B cell (primary cell): ENCODE data around the gene NOTCH3. TPM values are rescaled to one million over a fixed set of nuclear protein-coding genes. Genes with fewer than 3 reads are reported as not detected.

Experiments used
- ATAC-seq: fragments of 200-7000 bp; cut with Tn5 transposase; one replicate; pipeline ENCODE4 v1.10.0; 2021; ENCODE audit warnings: low read depth, mild to moderate bottlenecking, moderate number of reproducible peaks, moderate library complexity
- CTCF ChIA-PET: fragments of 350-600 bp; sonication (Branson Sonifier 250); formaldehyde crosslinking; loops from one replicate; lab custom pipeline; 2021; ENCODE audit warnings: antibody characterized with exemption, inconsistent platforms; lab: Charles Lee
- POLR2A ChIA-PET: fragments of 350-600 bp; sonication (Branson Sonifier 250); formaldehyde crosslinking; loops from one replicate; lab custom pipeline; 2021; ENCODE audit warnings: antibody characterized with exemption; lab: Charles Lee
- DNase-seq: peaks from one replicate; pipeline ENCODE4 v3.0.0; 2013
- H2AFZ ChIP-seq: 2 replicates; pipeline ENCODE4 v1.6.1; 2012; ENCODE audit warnings: mild to moderate bottlenecking, low read depth, low read length; ENCODE audit not compliant: insufficient read depth, poor library complexity, severe bottlenecking
- H3K27ac ChIP-seq, 2 donors: 1 replicate in 1 of 2; 2 replicates in 1 of 2; pipeline ENCODE4 v1.5.1; 2012 to 2013; ENCODE audit warnings: low read length in 2 of 2, mild to moderate bottlenecking in 2 of 2, moderate library complexity in 1 of 2
- H3K27me3 ChIP-seq, 4 experiments: fragments of 200-600 bp in 1 of 4; sonication (generic) in 1 of 4; replicated peaks in 1 of 4; 1 replicate in 2 of 4; 2 replicates in 2 of 4; pipeline versions ENCODE4 v1.6.1 to v1.7.0; 2013 to 2016; ENCODE audit warnings: low read length in 3 of 4, mild to moderate bottlenecking in 2 of 4, mixed read lengths in 1 of 4, moderate library complexity in 1 of 4; ENCODE audit not compliant: insufficient read depth in 4 of 4, control insufficient read depth in 3 of 4; ENCODE audit errors: control extremely low read depth in 1 of 4
- H3K36me3 ChIP-seq, 2 experiments: replicated peaks in 1 of 2; 1 replicate in 1 of 2; 2 replicates in 1 of 2; pipeline versions ENCODE4 v1.6.1 to v1.7.1; 2013; ENCODE audit warnings: low read length in 1 of 2; ENCODE audit not compliant: insufficient read depth in 2 of 2, control insufficient read depth in 1 of 2; ENCODE audit errors: control extremely low read depth in 1 of 2, extremely low read depth in 1 of 2
- H3K4me1 ChIP-seq, 2 donors: fragments of 200-600 bp in 1 of 2; sonication (generic) in 1 of 2; 1 replicate in 1 of 2; 2 replicates in 1 of 2; pipeline versions ENCODE4 v1.5.1 to v1.6.1; 2013 to 2017; ENCODE audit warnings: low read length in 2 of 2; ENCODE audit not compliant: control insufficient read depth in 2 of 2, insufficient read depth in 2 of 2
- H3K4me2 ChIP-seq: replicated peaks from 2 replicates; pipeline ENCODE3; 2012; ENCODE audit warnings: mild to moderate bottlenecking, low read depth, low read length; ENCODE audit not compliant: poor library complexity, severe bottlenecking
- H3K4me3 ChIP-seq, 5 experiments: fragments of 200-600 bp in 1 of 5; sonication (generic) in 1 of 5; 1 replicate in 3 of 5; 2 replicates in 2 of 5; pipeline versions ENCODE4 v1.5.1 to v1.7.0; 2011 to 2016; ENCODE audit warnings: low read length in 4 of 5, mild to moderate bottlenecking in 4 of 5, low read depth in 2 of 5, control low read depth in 1 of 5, moderate library complexity in 1 of 5; ENCODE audit not compliant: insufficient read depth in 1 of 5; ENCODE audit errors: control extremely low read depth in 1 of 5, extremely low read depth in 1 of 5
- H3K79me2 ChIP-seq: fragments of 200-600 bp; sonication (generic); one replicate; pipeline ENCODE4 v1.6.0; 2016; ENCODE audit warnings: low read length; ENCODE audit not compliant: control insufficient read depth, insufficient read depth
- H3K9ac ChIP-seq: fragments of 200-600 bp; sonication (generic); 2 replicates; pipeline ENCODE4 v1.6.1; 2017; ENCODE audit warnings: mild to moderate bottlenecking, low read length, moderate library complexity
- H3K9me3 ChIP-seq, 3 donors: one replicate each; pipeline versions ENCODE4 v1.6.1 to v1.7.1; 2013; ENCODE audit warnings: low read length in 2 of 3; ENCODE audit not compliant: control insufficient read depth in 2 of 3, insufficient read depth in 1 of 3; ENCODE audit errors: control extremely low read depth in 1 of 3
- H4K20me1 ChIP-seq: 2 replicates; pipeline ENCODE4 v1.6.0; 2012; ENCODE audit warnings: mild to moderate bottlenecking, low read length; ENCODE audit not compliant: insufficient read depth, control insufficient read depth, poor library complexity, severe bottlenecking
- H3K27ac Mint-ChIP-seq: one replicate; pipeline ENCODE4 v1.8.0; 2021; ENCODE audit warnings: mixed read lengths
- H3K27me3 Mint-ChIP-seq: one replicate; pipeline ENCODE4 v1.8.0; 2021; ENCODE audit warnings: mixed read lengths
- H3K4me1 Mint-ChIP-seq: one replicate; pipeline ENCODE4 v1.8.0; 2021; ENCODE audit warnings: mixed read lengths
- H3K4me3 Mint-ChIP-seq: one replicate; pipeline ENCODE4 v1.8.0; 2021; ENCODE audit warnings: mixed read lengths
- H3K9me3 Mint-ChIP-seq: one replicate; pipeline ENCODE4 v1.8.0; 2022; ENCODE audit warnings: mixed read lengths; ENCODE audit not compliant: insufficient read depth
- EZH2 ChIP-seq: IDR thresholded peaks from 2 replicates; pipeline ENCODE4 v1.6.1; 2012; ENCODE audit warnings: borderline replicate concordance, low read depth, mild to moderate bottlenecking, moderate library complexity, low read length; ENCODE audit not compliant: insufficient read depth, poor library complexity, severe bottlenecking
- WGBS: methylation state at CpG from one replicate; pipeline ENCODE4 v1.1.5; 2013; ENCODE audit warnings: missing lambda C conversion rate; ENCODE audit not compliant: insufficient coverage; 5-methylcytosine and 5-hydroxymethylcytosine counted together
- intact Hi-C: fragments of 100-400 bp; cut with micrococcal nuclease; formaldehyde crosslinking; loops from one replicate; pipeline ENCODE4 v1.10.0; 2022
- polyA plus RNA-seq: library from polyadenylated mRNA; depleted of rRNA; stranded (reverse); fragments of >200 nt; gene quantifications from 2 replicates; pipeline ENCODE4 v1.2.3, GENCODE V29; 2012
- total RNA-seq, 2 donors: library from RNA; stranded (reverse); fragments of 120-200 nt in 1 of 2; gene quantifications; 1 replicate in 1 of 2; 2 replicates in 1 of 2; pipeline versions ENCODE4 v1.2.3 to v1.2.4, GENCODE V29; 2013 to 2022
- TF ChIP-seq, protein P1 (sequence below): fragments of 200-600 bp; IDR thresholded peaks from one replicate; pipeline ENCODE4 v1.8.0; 2022; ENCODE audit warnings: antibody characterized with exemption, mild to moderate bottlenecking

Gene NOTCH3
- total and polyA plus RNA-seq, 2 donors (not counting 1 experiment from before 2014, with no cell fraction given), result 0.01 to 0.05 TPM

DNA sequence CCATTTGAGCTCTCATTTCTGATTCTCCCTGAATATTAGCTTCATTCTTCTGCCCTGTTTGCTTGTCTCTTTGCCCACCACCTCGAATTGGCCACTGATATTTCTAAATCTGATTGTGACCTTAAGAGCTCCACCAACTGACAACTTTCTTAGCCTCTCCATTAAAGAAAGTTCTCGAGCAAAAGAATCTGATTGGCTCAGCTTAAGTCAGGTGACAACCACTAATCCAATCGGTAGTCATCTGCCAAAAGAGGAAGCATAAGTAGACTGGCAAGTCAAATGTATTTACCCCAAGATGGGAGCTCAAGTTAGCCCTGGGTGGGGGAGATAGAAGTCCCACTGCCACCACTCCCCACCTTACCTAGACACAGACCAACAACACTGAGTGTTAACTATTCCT, 41.5 kb downstream of the NOTCH3 start:
- Histone ChIP-seq H3K27me3 (no peaks in the 10 kb centered on the region), H3K9me3 (peaks cover 4 to 33% (median 8%) of the 10 kb centered on the region in 3 donors), H4K20me1 (no peaks in the 10 kb centered on the region), H3K4me3 (no peak overlapping the region), H3K79me2 (no peaks in the 10 kb centered on the region), H3K4me2 (no peak overlapping the region), H3K36me3 (no peaks in the 10 kb centered on the region), H3K27ac (no peak overlapping the region), H3K4me1 (no peaks in the 10 kb centered on the region), H3K9ac (no peak overlapping the region), H2AFZ (no peak overlapping the region)
- ChIA-PET POLR2A (interaction anchor here (0.6 kb wide), 1 partner anchor 17 kb away, joined by 10 read pairs; no protein-coding TSS in a partner anchor), CTCF (interaction anchor here (0.8 to 1.7 kb wide), 4 partner anchors 10 to 70 kb away, joined by 3 to 7 read pairs (median 5); no protein-coding TSS in a partner anchor)
- no peak overlapping the region for H3K27ac Mint-ChIP-seq
- H3K4me3 Mint-ChIP-seq, result no peak overlapping the region
- H3K4me1 Mint-ChIP-seq, result no peaks in the 10 kb centered on the region
- intact Hi-C loops, result no loop called here
- H3K9me3 Mint-ChIP-seq, result peaks cover 3% of the 10 kb centered on the region
- ATAC-seq (no peak), DNase-seq (no peak)
- H3K27me3 Mint-ChIP-seq, result peaks cover 10% of the 10 kb centered on the region
- WGBS, result 44% methylated on average over 1 of the region's 3 CpGs
- TF ChIP-seq, protein P1, sequence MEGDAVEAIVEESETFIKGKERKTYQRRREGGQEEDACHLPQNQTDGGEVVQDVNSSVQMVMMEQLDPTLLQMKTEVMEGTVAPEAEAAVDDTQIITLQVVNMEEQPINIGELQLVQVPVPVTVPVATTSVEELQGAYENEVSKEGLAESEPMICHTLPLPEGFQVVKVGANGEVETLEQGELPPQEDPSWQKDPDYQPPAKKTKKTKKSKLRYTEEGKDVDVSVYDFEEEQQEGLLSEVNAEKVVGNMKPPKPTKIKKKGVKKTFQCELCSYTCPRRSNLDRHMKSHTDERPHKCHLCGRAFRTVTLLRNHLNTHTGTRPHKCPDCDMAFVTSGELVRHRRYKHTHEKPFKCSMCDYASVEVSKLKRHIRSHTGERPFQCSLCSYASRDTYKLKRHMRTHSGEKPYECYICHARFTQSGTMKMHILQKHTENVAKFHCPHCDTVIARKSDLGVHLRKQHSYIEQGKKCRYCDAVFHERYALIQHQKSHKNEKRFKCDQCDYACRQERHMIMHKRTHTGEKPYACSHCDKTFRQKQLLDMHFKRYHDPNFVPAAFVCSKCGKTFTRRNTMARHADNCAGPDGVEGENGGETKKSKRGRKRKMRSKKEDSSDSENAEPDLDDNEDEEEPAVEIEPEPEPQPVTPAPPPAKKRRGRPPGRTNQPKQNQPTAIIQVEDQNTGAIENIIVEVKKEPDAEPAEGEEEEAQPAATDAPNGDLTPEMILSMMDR, result no peak
- TF ChIP-seq EZH2, result no peak

GRCh38 chr19:15156391-15156790, 44.4 kb downstream of the NOTCH3 start:
- WGBS, result 100% methylated on average over 2 of the region's 4 CpGs
- peaks cover 27% of the 10 kb centered on the region for H3K27me3 Mint-ChIP-seq
- H3K4me1 ChIP-seq, result no peaks in the 10 kb centered on the region
- H3K9me3 Mint-ChIP-seq, result peaks cover 5% of the 10 kb centered on the region
- CTCF ChIA-PET, result interaction anchor here (3.0 kb wide), 1 partner anchor 55 kb away, joined by 11 read pairs; no protein-coding TSS in a partner anchor
- H4K20me1 ChIP-seq, result no peaks in the 10 kb centered on the region
- POLR2A ChIA-PET, result no interaction called here
- no peak for DNase-seq
- peaks cover 4 to 24% (median 12%) of the 10 kb centered on the region in 3 donors for H3K9me3 ChIP-seq
- no peak overlapping the region for H3K27ac Mint-ChIP-seq
- no peak overlapping the region for H3K4me3 ChIP-seq
- no peaks in the 10 kb centered on the region for H3K79me2 ChIP-seq
- intact Hi-C loops, result no loop called here
- H3K4me3 Mint-ChIP-seq, result no peak overlapping the region
- TF ChIP-seq, protein P1, result no peak
- TF ChIP-seq EZH2, result no peak
- H3K9ac ChIP-seq, result no peak overlapping the region
- no peak overlapping the region for H3K27ac ChIP-seq
- H3K4me2 ChIP-seq, result no peak overlapping the region
- H2AFZ ChIP-seq, result no peak overlapping the region
- H3K36me3 ChIP-seq, result no peaks in the 10 kb centered on the region
- no peaks in the 10 kb centered on the region for H3K4me1 Mint-ChIP-seq
- ATAC-seq, result no peak
- H3K27me3 ChIP-seq, result peaks cover 0 to 3% (median 0%) of the 10 kb centered on the region in 4 experiments
